ENCODE results near the gene CLCNKB. TPM values are rescaled to one million over a fixed set of nuclear protein-coding genes. Genes with fewer than 3 reads are reported as not detected.
A peak's percentile ranks its signal among the peaks of the same experiment; 100 is the strongest.
"Not testable (repeated sequence)": the region's sequence is repeated elsewhere in the genome, so short reads cannot be mapped to it uniquely, and the experiment has no call there.

CLCNKB gene
- polyA plus RNA-seq, 1 donor, result not detected

- not testable (repeated sequence) for DNase-seq
These were observed 10.4 kb upstream of the CLCNKB start for GRCh38 chr1:16033103-16033632.

DNA sequence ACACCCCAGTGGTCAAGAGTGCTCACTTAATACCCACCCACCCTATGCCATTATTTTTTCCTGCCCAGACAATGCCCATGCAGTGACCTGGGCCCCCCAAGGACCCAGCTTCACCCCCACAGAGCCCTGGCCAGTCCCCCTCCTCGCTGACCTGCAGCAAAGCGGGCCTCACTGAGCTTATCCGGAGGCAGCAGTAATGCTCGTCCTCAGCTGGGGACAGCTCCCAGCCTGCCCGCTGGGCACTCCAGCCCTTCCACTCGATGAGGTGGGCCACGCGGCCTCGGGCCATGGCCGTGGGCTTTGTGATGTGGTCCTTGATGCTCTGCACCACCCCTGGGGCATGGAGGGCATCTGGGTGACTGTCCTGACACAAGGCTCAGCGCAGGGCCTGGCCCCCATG is 7.1 kb upstream of the CLCNKB start:
- DNase-seq, result not testable (repeated sequence)

GRCh38 chr1:16038620-16038912 is 5.0 kb upstream of the CLCNKB start:
- DNase-seq, result no peak

GRCh38 chr1:16039871-16040270 is 3.7 kb upstream of the CLCNKB start:
- not testable (repeated sequence) for DNase-seq

DNA sequence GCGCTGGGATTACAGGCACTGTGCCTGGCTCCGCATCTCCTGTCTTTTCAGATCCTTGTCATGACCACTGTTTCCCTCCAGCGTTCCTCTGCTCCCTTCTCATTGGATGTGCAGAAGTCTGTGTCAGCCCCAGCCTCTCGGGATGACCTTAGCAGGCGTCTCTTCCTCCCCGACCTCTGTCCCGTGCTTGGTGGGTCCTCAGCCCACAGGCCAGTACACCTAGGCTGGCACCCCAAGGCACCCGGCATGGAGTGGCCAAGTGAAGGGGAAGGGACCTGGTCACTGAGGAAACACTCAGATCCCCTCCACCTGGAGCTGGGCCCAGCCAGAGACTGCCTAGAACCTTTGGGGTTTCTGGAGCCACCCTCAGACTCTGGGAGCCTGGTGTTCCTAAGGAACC is 2.4 kb upstream of the CLCNKB start:
- no peak for DNase-seq

DNA sequence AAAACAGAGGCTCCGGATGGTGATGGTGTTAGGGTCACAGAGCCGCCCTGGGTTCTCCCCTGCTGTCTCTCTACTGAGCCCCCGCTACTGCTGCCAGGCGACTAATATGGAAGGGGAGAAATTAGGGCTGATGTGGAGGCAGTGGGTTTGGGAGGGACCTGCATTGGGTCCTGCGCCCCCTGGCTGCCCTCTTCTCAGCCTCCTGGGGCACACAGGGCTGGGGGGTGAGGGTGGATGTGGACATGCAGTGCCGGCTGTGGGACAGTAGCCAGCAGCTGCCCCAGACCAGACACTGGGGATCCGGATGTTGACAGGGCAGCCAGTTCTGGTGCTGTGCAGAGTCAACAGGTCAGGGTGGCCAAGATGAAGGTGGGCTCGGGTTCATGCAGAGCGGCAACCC is 1.5 kb upstream of the CLCNKB start:
- no peak for DNase-seq

GRCh38 chr1:16042654-16043053 is 928 bp upstream of the CLCNKB start:
- DNase-seq, result not testable (repeated sequence)

DNA sequence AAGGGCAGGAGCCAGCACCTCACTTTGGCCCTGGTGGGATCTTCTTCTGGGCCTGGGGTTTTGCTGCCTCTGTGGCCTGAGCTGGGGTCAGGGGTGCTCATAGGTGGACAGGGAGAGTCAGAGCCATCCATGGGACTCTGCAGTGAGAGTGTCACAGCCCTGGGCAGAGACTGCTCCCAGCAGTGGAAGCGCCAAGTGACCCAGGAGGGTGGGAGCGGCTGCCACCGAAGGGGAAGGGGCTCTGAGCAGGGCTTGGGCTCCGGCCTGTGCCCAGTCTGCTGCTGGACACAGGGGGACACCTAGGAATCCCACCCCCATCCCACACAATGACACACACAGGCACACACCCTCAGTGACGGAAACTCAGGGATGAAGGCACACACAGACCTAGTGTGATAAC is 368 bp downstream of the CLCNKB start:
- DNase-seq, result no peak

DNA sequence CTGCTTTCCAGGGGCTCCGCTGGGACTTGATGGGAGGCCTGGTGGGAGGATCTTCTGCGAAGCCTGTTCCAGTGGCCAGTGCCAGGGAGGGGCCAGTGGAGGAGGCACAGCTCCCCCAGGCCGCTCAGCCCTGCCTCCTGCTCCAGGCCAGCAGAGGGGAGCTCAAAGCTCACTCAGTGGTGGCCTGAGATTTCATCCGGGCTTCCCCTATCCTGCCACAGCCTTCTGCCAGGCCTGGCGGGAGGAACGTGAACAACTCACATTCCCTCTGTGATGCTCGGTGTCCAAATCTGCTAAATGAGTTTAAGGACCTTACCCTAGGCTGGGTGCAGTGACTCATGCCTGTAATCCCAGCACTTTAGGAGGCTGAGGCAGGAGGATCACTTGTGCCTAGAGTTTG is 3.3 kb downstream of the CLCNKB start:
- no peak for DNase-seq

GRCh38 chr1:16047791-16048475 is 4.4 kb downstream of the CLCNKB start:
- DNase-seq, result no peak

GRCh38 chr1:16048573-16049189 is 5.1 kb downstream of the CLCNKB start:
- DNase-seq, result no peak

DNA sequence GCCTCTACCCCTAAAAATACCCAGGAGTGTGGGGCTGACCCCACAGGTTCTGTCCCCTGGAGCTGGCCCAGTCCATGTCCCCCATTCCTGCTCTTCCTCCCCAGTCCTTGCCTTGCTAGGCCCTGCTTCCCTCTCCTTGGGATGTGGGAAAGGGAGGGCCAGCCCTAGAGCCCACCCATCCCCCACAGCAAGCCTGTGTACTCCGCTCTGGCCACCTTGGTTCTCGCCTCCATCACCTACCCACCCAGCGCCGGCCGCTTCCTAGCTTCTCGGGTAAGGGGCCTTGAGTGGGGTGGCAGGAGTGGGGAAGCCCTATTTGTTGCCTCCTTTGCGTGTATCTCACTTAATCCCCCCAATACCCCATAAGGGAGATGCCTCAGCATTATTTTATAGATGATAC is 6.7 kb downstream of the CLCNKB start:
- DNase-seq, result no peak

DNA sequence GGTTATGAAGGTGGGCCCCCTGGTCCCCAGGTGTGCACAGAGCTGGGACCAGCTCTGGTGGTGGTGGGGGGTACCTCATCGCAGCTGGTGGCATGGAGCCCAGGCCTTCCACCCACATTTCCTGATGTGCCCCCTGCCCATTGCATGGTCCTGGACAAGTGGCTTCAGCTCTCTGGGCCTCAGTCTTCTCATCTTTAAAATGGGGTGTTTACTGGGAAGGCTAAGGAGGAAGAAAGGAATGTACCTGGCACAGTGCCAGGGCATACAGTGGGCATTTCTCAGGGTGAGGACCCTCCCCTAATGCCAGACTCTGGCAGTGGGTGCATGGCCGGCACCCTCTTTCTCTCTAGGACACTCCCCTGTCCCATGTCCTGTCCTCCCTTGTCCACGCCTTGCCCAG is 7.5 kb downstream of the CLCNKB start:
- no peak for DNase-seq

DNA sequence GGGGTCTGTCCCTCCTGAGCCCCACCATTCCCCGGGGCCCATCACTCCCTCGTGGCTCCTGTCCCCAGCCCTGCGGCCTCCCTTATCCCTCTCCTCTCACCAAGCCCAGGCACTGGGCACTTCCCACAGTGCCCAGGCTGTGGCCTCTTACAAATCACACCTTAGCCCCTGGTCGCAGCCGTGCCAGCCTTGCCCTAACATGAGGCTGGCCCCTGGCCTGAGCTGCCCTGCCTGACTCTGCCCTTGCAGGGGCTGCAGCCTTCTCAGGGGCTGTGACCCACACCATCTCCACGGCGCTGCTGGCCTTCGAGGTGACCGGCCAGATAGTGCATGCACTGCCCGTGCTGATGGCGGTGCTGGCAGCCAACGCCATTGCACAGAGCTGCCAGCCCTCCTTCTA is 8.4 kb downstream of the CLCNKB start:
- not testable (repeated sequence) for DNase-seq

GRCh38 chr1:16053781-16054502 is 10.4 kb downstream of the CLCNKB start:
- DNase-seq, result no peak

GRCh38 chr1:16054598-16055540 is 11.3 kb downstream of the CLCNKB start:
- DNase-seq, result no peak

GRCh38 chr1:16055613-16056520 is 12.3 kb downstream of the CLCNKB start:
- peak; percentile 67 for DNase-seq

- not testable (repeated sequence) for DNase-seq
These were observed 12.9 kb downstream of the CLCNKB start for GRCh38 chr1:16056521-16056912.

GRCh38 chr1:16057314-16057915 is 13.8 kb downstream of the CLCNKB start:
- not testable (repeated sequence) for DNase-seq

GRCh38 chr1:16058394-16059120 is 15.0 kb downstream of the CLCNKB start:
- DNase-seq, result not testable (repeated sequence)
